LHCN-M2 (cell line): Measurements from ENCODE around the gene KSR1. TPM values are rescaled to one million over a fixed set of nuclear protein-coding genes. Genes with fewer than 3 reads are reported as not detected.

Experiments
- DNase-seq: peaks from one replicate; pipeline ENCODE4 v3.0.0-alpha.2; 2012; ENCODE audit warnings: low read depth
- total RNA-seq: library from RNA; depleted of rRNA; stranded (reverse); fragments of >200 nt; gene quantifications from 2 replicates; pipeline ENCODE4 v1.2.3, GENCODE V29; 2014

KSR1 gene
- total RNA-seq, 1 experiment from 2014 or later = 6.0 TPM

DNA sequence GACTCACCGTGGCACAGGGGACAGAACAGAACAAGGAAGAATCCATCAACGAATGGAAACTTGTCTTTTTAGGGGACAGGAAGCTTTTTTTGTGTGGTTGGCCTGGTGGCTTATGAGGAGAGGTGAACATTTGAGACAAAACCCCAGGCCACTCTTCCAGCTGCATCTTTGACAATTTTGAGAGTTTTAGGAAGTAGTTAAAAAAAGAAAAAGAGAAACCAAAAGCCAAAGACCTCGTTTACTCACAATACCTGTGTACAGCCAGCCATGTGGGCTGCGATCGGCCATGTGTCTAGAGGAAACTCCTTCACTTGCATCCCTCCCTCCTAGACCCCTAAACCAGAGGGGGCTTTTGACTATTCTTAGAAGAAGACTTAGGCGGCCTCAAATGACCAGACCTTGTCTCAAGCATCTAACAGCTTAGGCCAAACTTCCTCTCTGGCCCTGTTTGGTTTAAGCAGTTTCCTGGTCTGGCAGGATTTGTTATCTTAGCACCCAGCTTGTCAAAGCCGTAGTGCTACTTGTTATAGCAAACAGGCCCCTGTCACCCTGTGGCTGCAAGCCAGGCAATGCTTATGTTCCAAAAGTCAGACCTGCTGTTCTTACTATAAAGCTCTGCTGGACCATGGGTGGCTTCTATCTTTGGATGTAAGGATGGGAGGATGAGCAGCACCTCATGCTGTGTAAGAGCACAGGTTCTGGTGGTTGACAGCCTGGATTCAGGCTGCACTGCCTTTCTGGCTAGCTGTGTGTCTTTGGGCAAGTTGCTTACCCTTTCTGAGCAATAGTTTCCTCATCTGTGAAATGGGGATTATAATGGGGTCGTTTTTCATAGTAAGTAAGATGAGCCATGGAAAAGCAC lies 17.7 kb downstream of the KSR1 start:
- DNase-seq = no peak

DNA sequence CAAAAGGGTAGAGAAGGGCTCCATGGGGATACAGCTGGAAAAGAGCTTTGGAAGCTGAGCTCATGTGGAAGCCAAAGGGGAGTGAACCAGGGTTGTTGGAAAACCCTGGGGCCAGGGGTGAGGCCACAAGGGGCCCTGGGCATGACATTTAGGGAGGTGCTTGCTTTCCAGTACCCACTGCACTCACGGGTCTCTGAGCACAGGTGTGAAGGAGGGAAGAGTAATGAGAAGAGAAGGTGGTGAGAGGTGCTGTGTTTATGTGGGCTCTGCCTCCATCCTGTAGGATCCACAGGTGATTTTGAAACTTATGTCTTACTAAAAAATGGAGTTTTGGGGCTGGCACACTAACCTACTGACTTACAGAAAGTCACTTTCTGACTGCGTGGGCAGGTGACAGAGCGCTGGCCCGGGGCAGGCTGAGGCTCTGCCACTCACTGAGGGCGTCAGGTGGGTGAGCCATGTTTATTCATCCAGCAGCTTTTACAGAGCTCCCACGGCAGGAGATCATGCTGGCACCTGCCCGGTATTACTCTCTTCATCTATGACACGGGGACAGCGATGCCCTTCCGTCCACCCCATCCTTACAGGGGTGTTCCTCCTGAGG lies 18.9 kb downstream of the KSR1 start:
- no peak for DNase-seq

DNA sequence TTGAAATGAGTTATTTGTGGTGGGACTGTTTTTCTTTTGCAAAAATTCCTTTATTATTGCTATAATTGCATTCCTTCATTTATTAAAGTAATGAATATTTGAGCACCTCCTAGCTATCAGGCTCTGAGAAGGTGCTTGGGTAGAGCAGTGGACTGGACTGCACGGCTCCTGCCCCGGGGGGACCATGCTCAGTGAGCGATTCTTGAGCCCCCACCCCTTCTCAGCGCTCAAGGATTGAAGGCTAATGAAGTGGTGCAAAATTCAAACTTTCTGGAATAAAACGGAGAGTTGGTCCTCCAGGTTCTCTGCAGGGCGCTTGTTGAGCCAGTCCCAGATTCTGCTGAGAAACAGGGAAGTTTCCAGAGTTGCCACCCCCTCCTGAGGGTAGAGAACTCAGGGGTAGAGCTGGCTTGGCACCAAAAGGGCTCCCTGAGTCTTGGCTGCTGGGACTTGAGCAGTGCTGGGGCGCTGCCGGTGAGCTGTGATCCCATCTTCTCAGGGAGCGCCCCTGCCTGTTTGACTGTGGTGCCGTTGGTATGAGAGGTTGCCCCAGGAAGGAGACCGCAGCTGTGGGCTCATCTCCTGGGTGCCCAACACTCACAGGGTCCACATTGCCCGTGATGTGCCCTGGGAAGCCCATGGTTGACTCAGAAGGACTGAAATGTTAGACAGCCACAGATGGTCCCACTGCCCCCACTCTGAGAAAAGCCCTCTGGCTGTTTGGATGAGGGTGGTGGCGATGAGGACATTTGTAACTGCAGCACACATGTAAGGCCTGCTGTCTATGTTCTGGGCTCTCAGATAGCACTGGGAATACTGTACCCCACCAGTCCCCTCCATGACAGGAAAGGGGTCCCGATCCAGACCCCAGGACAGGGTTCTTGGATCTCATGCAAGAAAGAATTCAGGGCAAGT lies 20.0 kb downstream of the KSR1 start:
- no peak for DNase-seq

DNA sequence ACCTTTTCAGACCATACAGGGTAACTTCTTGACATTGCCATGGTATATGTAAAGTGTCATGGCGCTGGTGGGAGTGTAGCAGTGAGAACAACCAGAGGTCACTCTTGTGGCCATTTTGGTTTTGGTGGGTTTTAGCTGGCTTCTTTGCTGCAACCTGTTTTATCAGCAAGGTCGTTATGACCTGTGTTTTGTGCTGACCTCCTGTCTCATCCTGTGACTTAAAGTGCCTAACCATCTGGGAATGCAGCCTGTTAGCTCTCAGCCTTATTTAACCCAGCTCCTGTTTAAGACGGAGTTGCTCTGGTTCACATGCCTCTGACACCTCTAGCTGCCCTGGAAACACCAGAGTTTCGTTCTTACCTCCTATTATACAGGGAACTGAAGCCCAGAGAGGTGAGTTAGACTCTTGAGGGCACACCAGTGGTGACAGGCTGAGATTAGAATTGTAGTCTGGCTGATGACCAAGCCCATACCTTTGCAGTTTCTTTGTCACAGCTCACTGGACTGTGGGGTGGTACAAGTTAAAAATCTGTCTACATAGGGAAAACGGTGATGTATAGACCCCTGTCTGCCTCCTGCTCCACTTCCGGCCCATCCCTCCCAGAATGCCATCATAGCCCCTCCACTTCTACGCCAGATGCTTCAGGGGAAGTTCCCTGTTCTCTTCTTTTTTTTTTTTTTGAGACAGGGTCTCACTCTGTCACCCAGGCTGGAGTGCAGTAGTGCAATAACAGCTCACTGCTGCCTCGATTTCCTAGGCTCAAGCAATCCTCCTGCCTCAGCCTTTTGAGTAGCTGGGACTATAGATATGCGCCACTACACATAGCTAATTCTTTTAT lies 21.0 kb downstream of the KSR1 start:
- no peak for DNase-seq

DNA sequence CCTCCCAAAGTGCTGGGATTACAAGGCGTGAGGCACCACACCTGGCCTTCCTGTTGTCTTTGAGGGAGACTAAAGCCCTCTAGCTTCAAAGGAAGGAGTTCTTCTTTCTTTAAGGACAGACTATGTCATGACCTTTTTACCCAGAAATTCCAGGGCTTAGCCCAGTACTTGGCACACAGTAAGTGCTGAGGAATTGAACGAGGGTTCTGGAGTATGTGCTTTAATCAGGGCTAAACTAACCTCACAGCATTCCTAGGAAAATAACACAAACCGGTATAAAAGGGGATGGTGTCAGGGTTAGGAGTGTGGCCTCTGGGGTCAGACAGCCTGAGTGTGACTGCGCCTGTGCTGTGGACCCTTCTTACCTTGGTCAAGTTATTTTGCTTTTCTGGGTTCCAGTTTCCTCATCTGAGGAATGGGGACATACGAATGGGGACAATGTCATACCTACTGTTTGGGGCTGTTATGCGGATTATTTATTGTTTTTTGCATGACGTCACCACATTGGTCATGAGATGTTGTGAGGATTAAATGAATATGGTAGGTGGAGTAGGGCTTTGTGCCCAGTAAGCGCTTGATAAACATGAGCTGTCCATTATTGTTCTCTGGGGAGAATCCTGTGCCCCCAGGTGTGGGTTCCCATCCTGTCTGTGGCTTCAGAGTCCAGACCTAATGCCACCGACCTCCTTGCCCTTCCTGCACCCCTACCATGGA lies 21.9 kb downstream of the KSR1 start:
- DNase-seq = no peak

DNA sequence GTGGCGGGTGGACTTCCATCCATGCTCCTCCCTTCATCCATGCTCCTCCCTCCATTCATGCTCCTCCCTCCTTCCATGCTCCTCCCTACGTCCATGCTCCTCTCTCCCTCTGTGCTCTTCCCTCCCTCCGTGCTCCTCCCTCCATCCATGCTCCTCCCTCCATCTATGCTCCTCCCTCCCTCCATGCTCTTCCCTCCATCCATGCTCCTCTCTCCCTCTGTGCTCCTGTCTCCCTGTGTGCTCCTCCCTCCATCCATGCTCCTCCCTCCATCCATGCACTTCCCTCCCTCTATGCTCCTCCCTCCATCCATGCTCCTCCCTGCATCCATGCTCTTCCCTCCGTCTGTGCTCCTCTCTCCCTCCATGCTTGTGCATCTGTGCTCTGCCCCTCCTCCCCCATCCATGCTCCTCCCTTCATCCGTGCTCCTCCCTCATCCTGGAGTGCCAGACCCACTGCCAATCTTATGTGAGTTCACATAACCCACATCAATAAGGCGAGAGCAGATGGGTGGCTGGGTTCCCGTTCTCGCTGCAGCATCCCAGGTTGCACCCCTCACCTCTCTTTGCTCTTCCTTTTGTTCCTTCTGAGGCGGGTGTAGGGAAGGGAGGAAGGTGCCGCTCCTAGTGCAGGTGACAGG lies 22.8 kb downstream of the KSR1 start:
- DNase-seq = no peak

DNA sequence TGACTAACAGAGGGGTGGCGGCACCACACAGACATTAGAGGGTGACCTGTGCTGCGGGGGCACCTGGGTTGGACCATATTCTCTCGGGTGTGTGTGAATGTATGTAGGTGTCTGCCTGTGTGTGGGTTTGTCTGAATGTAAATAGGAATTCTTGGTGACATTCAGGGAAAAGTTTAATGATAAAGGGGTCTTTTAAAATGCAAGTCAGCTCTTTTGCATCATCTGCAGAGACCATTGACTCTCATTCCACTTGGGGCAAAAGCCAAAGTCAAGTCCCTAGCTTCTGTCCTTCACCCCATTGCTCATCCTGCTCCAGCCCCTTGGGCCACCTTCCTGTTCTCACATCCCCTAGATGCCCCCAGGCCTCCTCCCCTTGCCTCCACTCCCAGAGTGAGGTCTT lies 23.6 kb downstream of the KSR1 start:
- DNase-seq = no peak

DNA sequence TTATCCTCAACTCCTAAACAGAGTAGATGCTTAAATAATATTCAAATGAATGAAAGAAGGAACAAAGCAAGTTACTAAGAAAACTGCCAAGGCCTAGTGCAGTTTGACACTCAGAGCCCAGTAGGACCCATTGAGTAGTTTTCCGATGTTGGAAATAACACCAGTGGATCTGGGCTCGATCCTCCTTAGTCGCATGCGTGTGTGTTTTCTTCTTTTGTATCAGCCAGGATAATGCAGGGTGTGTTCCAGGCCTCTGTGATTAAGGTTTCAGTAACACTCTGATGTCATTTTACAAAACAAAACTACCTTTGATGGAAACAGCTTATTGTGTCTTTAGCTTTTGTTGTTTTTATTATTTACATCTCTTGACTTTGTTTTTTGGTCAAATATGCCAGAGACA lies 24.5 kb downstream of the KSR1 start:
- no peak for DNase-seq

DNA sequence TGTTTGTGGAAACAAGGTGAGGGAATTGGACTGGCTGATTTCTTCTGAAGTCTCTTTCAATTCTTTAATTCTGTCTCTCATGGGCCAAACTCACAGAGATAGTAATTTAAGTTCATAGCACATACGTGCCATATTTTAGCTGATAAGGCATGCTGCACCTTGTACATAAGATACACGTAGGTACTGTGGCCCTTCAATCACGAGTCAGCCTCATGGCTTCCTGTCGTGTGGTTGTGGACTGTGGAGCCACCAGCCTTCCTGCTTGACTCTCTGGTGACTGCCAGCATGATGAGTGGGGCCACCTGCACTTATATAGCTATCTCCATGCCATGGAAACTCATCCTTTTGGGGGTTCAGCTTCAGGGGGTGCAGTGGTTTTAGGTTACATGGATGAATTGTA lies 25.1 kb downstream of the KSR1 start:
- no peak for DNase-seq

DNA sequence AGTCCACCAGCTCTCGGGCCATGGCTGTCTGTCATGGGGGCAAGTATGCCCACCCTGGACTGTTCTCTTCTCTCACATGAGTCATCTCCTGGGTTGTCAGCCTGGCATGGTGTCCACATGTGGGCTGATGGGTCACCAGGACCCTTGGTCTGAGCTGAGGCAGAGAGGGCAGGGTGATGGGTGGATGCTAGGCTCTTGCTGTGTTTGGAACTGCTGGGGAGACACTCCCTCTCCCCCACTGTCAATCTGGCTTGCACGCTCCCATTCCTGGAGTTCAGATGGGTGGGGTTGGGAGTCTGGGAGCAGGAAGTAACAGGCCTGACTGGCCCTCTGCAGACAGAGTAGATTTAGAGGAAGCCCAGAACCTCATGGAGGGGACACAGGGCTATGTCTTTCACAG lies 28.9 kb downstream of the KSR1 start:
- no peak for DNase-seq

DNA sequence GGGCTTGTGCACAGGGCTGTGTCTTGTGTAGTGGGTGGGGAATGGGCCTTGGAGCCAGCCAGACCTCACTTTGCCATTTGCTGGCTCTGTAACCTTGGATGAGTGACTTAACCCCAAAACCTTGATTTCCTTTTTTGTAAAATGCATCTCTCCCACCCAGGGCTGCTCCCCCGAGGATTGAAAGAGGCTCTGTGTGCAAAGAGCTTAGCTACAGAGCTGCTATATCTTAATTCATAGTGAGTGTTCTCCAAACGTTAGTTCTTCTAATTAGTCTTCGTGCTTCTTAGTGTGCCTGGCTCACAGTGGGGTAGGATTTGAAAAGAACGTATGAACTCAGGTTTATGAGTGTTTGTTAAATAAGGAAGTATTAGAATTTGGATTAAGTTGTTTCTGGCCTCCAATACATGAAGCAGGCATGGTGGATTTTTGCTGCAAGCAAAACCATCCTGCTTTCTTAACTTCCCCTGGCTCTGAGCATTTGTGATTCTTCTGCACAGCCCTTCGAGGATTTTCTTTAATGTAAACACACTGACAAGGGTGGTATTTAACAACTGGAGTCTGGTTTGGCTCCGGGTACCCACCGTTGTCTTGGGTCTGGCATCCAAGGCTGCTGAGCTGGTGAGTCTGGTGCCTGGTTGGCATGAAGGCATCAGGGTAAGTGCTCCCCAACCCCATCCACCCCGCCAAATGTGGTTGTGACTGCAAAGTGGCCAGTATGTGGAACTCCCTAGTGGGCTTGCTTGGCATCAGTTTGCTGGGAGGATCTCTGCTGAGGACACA lies 29.7 kb downstream of the KSR1 start:
- DNase-seq = no peak

DNA sequence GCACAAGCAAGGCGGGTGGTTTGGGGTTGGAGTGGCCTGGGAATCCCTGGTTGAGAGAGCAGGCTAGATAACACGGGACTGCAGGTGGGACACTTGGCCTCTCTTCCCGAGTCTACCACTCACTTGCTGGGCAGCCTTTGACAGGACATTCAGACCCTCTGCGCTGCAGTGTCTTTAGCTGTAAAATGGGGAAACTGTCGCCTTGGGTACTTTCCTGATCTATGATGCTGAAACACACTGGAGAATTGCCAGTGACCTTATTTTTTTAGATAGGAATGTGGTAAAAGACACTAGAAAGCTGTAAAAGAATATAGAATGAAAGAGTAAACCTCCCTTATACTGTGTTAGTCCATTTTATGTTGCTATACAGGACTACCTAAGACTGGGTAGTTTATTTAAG lies 30.5 kb downstream of the KSR1 start:
- DNase-seq = no peak

DNA sequence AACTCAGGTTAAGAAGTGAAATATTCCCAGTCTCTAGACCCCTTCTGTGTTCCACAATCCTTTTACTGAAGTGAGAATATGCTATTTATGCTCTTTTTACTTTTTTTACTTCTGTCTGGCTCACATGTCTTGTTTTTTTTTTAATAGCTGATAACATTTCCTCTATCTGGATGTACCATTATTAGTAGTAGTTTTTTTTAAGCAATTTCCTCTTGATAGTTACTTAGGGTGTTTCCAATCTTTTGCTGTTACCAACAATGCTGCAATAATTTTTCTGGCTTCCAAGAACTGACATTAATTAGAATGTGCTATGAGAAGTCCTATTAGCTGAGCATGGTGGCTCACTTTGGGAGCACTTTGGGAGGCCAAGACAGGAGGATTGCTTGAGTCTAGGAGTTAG lies 32.0 kb downstream of the KSR1 start:
- no peak for DNase-seq

DNA sequence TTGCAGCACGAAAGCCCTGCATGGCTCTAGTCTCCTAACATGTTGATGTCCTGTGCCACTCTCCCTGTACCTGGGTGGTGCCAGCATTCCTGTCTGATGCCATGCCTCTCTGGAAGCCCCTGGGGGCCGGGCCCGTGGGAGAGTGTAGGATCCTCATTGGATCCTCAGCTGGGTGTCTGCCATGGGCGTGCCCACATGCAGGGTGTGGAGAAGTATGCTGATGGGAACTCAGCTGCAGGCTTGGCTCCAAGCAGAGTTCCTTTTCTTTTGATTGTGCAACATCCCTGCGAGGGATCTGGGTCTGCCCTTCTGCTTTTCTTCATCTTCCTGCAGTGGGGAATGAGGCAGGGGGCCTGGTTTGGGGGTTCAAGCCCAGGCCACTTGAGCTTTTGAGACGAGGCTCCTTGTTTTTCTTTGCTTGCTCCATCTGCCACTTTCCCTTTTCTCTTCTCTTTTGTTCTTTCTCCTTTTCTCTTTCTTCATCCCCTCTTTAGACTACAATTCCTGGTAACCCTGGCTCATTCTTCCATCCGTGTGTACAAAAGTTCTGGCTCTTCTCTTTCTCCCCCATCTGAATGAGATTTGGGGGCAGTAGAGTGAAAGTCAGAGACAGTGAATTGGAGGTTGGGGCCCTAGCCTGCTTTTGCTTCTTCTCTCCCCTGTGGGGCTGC lies 32.9 kb downstream of the KSR1 start:
- DNase-seq = peak; percentile 33

DNA sequence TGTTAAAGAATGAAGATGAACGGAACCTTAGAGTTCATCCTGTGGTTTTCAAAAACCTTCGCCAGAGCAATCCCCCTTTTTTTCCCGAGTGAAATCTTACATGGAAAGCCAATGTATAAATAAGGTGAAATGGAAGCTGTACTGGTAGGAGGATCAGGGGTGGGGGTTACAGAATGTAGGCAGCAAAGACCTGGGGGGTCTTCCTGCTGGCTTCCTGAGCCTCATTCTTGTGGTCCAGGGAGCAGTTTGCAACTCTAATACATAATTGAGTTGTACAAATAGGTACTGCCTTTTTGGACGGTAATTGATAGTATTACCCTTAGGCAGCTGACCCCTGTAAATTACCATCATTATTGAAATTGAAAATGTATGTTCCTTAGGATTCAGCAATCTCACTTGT lies 34.1 kb downstream of the KSR1 start:
- no peak for DNase-seq

DNA sequence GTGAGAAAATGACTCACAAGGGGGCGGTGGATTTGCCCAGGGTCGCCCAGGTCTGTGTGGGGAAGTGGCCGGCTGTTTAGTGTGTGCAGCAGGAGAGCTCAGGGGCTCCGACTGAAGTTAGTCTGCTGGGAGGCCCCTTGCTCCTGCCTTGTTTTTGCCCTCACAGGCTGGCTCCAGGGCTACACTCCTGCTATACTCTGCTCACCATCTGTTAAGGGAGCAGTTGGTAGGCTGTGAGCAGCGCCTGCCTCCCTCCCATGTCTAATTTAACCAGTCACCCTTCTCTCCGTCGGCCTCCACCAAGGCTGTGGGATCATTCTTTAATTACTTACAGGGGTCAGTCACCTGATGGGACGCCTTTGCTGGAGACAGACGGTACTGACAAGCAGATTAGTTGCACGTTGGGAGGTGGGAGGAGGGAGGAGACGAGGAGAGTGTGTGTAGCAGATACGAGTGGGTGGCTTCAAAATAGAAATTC lies 35.5 kb downstream of the KSR1 start:
- no peak for DNase-seq

DNA sequence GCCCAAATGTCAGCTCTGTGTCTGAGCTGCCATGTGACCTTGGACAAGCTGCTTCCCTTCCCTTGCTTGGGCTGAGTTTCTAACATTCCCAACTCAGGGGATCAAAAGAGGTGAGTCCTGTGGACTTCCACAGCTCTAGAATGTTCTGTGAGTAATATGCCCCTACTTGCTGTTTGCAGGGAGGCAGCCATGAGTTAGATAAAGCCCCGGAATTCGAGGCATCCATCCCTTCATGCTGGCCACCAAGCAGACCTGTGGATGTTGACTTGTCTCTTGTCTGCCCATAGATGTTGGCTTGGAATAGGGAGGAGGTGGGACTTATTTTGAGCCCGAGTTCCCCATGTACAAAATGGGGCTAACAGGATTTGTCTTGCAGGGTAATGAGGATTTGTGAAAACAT lies 36.2 kb downstream of the KSR1 start:
- DNase-seq = no peak

DNA sequence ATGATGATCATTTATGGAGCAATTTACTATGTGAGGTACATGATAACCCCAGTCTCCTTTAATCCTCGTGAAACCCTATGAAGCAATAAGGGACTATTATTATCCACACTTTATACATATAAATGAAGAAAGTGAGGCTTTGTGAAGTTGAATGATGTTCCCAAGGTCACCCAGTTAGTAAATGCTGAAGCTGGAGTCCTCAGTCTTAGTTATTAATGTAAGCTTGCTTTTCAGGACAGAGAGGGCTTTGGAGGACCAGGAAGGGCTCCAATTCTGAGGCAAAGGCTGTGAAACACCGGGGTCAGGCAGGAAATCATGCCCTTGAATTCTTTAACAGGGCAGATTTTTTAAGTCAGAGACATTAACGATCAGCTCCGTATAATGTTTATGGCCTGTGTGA lies 36.8 kb downstream of the KSR1 start:
- no peak for DNase-seq
